ACC112 (cell line): ENCODE measurements around the gene ARHGAP32.
"Not testable (repeated sequence)": the region's sequence is repeated elsewhere in the genome, so short reads cannot be mapped to it uniquely, and the experiment has no call there.

Experiments used
- H2AFZ ChIP-seq: fragments of 200-600 bp; sonication (generic); one replicate; pipeline ENCODE4 v1.6.0; 2017; ENCODE audit warnings: antibody characterized with exemption, low read length; ENCODE audit not compliant: unreplicated experiment
- H3K27ac ChIP-seq: fragments of 200-600 bp; sonication (generic); 2 replicates; pipeline ENCODE4 v1.5.1; 2014; ENCODE audit warnings: low read depth, mild to moderate bottlenecking, antibody characterized with exemption, low read length, moderate library complexity
- H3K27me3 ChIP-seq: fragments of 200-600 bp; sonication (generic); 2 replicates; pipeline ENCODE4 v1.6.1; 2014; ENCODE audit warnings: mild to moderate bottlenecking, antibody characterized with exemption, low read length, moderate library complexity, mixed read lengths; ENCODE audit not compliant: insufficient read depth
- H3K36me3 ChIP-seq: fragments of 200-600 bp; sonication (generic); 2 replicates; pipeline ENCODE4 v1.6.1; 2016; ENCODE audit warnings: mild to moderate bottlenecking, antibody characterized with exemption, low read length, moderate library complexity, mixed read lengths; ENCODE audit not compliant: insufficient read depth
- H3K4me1 ChIP-seq: fragments of 200-600 bp; sonication (generic); one replicate; pipeline ENCODE4 v1.6.1; 2016; ENCODE audit warnings: low read length, mixed read lengths; ENCODE audit not compliant: insufficient read depth, unreplicated experiment, control insufficient read depth
- H3K4me3 ChIP-seq: fragments of 200-600 bp; sonication (generic); 2 replicates; pipeline ENCODE4 v1.5.1; 2014; ENCODE audit warnings: mild to moderate bottlenecking, low read depth, low read length
- H3K79me2 ChIP-seq: fragments of 200-600 bp; sonication (generic); one replicate; pipeline ENCODE4 v1.6.0; 2016; ENCODE audit warnings: low read length; ENCODE audit not compliant: control insufficient read depth, unreplicated experiment, insufficient read depth

ARHGAP32 gene

DNA sequence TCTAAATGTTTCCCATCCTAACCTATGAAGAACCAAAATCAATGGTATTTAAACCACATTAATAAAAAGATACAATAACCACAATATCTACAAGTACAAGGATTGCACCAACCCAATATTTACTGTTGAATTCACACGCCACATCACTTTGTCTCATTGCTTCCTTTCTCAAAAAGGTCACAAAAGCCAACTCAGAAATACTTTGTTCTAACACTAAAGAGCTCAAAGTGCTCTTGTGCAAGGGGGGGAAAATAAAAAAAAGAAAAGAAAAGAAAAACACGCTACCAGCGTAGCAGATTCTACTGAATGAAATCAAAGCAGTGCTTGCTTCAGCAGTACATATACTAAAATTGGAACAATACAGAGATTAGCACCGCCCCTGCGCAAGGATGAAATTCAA lies 10.5 kb upstream of the ARHGAP32 start:
- no peak overlapping the region for H3K4me3 ChIP-seq
- H2AFZ ChIP-seq, result no peak overlapping the region
- no peaks in the 10 kb centered on the region for H3K36me3 ChIP-seq
- H3K4me1 ChIP-seq, result peaks cover under 1% of the 10 kb centered on the region
- no peaks in the 10 kb centered on the region for H3K79me2 ChIP-seq
- H3K27ac ChIP-seq, result no peak overlapping the region
- no peaks in the 10 kb centered on the region for H3K27me3 ChIP-seq

DNA sequence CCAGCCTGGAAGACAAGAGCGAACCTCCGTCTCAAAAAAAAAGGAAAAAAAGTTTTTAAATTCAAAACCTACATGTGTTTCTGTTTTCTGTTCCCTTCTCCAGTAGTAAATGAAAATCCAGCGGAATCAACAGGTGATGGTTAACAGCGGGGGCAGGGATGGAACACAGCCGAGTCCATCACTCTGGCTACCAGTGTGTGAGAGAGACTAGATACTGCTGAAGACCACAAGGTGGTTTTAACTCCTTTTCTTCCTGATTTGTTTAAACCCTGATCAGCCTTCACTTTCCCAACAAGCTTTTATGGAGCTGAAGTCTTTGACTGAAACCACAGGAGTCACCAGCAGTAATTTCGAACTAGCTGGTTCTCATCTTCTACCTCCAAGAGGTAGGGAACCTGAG lies 3.6 kb upstream of the ARHGAP32 start:
- H3K27ac ChIP-seq, result no peak overlapping the region
- H2AFZ ChIP-seq, result no peak overlapping the region
- H3K4me3 ChIP-seq, result no peak overlapping the region
- no peaks in the 10 kb centered on the region for H3K4me1 ChIP-seq
- no peaks in the 10 kb centered on the region for H3K36me3 ChIP-seq
- H3K79me2 ChIP-seq, result peaks cover 21% of the 10 kb centered on the region
- no peaks in the 10 kb centered on the region for H3K27me3 ChIP-seq

DNA sequence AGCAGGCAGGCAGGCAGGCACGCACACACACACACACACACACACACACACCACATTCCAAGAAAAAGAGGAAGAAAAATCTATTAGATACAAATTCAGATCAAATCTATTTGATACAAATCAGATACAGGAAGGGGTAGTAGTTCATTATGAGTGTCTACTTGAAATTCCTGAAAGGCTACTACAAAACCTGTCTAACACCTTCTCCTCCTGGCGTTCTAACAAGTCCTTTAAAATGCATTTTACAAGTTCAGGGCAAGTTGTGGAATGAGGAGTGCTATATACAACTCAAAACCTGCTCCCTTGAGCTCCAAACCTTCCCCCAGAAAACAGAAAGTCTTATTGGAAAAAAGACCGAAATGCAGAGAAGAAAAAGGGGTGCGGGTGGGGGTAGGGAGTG lies 476 bp downstream of the ARHGAP32 start:
- Histone ChIP-seq H3K79me2 (peaks cover 38% of the 10 kb centered on the region), H3K27ac (no peak overlapping the region), H3K36me3 (no peaks in the 10 kb centered on the region), H3K4me1 (peaks cover 4% of the 10 kb centered on the region), H3K27me3 (no peaks in the 10 kb centered on the region), H3K4me3 (no peak overlapping the region), H2AFZ (no peak overlapping the region)

DNA sequence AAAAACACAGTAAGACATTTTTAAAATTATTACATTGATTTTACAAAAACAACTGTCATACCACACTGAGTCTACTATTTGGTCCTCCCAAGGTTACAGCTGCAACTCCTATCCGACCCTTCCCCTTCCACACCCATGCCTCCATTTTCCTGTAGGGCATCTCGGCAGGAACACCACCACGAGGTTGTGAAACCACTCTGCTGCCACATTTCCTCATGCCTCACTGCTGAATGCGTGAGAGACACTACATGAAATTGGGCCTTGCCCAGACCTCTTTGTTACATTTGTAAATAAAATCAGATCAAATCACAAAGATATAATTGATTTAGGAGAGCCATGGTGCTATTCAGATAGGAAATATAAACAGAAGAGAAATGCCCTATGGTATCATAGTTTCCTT lies 2.0 kb downstream of the ARHGAP32 start:
- peaks cover 38% of the 10 kb centered on the region for H3K79me2 ChIP-seq
- H2AFZ ChIP-seq, result no peak overlapping the region
- H3K4me1 ChIP-seq, result peaks cover 4% of the 10 kb centered on the region
- H3K27me3 ChIP-seq, result no peaks in the 10 kb centered on the region
- no peaks in the 10 kb centered on the region for H3K36me3 ChIP-seq
- no peak overlapping the region for H3K27ac ChIP-seq
- H3K4me3 ChIP-seq, result no peak overlapping the region

DNA sequence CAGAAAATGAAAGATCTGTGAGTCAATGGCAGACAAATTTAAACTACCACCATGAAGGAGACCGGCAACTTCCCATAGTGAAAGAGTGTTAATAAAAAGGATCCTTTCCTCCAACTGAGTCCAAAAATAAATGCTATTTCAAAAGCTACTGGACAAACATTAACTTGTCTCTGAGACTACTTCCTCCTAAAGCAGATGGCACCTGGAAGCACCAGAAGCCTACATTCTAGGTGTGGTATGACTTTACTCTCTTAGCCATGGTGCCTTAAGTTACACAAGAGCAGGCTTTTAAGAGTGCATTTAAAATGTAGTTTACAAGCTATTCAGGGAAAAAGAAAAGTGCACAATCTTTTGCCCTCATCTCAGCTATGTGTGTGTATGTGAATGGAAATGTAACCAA lies 2.5 kb downstream of the ARHGAP32 start:
- H2AFZ ChIP-seq, result no peak overlapping the region
- no peaks in the 10 kb centered on the region for H3K27me3 ChIP-seq
- H3K79me2 ChIP-seq, result peaks cover 38% of the 10 kb centered on the region
- H3K4me1 ChIP-seq, result peaks cover 4% of the 10 kb centered on the region
- H3K36me3 ChIP-seq, result no peaks in the 10 kb centered on the region
- H3K27ac ChIP-seq, result no peak overlapping the region
- H3K4me3 ChIP-seq, result no peak overlapping the region

DNA sequence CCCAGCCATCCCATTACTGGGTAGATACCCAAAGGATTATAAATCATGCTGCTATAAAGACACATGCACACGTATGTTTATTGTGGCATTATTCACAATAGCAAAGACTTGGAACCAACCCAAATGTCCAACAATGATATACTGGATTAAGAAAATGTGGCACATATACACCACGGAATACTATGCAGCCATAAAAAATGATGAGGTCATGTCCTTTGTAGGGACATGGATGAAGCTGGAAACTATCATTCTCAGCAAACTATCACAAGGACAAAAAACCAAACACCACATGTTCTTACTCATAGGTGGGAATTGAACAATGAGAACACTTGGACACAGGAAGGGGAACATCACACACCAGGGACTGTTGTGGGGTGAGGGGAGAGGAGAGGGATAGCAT lies 7.0 kb downstream of the ARHGAP32 start:
- not testable (repeated sequence) for H3K27me3 ChIP-seq, H3K4me1 ChIP-seq, H3K27ac ChIP-seq, H2AFZ ChIP-seq, H3K36me3 ChIP-seq, H3K4me3 ChIP-seq
- peaks cover 16% of the 10 kb centered on the region for H3K79me2 ChIP-seq

DNA sequence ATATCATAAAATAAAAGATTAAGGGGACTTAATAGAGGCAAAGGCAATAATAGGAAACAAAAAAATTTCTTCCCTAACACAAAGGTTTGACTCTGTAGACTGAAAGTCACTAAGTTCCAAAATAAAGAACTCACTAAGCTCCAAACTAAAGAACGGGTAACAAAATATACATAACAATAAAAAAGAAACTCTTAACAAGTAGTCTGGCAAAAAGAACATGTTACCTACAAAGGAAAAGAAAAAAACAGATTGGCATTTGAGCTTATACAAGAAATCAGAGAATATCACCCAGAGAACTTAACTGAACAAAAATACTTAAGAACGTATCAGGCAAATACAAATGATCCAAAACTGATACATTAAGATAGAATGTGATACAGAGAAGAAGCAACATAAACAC lies 7.5 kb downstream of the ARHGAP32 start:
- no peaks in the 10 kb centered on the region for H3K36me3 ChIP-seq
- no peak overlapping the region for H2AFZ ChIP-seq
- no peaks in the 10 kb centered on the region for H3K27me3 ChIP-seq
- no peak overlapping the region for H3K4me3 ChIP-seq
- H3K4me1 ChIP-seq, result no peaks in the 10 kb centered on the region
- H3K27ac ChIP-seq, result no peak overlapping the region
- H3K79me2 ChIP-seq, result peaks cover 11% of the 10 kb centered on the region

DNA sequence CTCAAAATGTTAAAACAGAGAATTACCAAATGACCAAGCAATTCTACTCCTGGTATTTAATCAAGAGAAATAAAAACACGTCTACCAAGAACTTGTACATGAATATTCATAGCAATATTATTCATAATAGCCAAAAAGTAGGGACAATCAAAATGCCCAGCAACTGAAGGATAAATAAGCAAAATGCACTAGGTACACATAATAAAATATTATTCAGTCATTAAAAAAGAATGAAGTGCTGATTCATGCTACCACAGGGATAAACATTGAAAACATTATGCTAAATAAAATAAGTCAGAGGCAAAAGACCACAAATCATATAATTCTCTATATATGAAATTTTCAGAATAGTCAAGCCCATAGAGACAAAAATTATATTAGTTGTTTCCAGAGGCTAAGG lies 24.8 kb downstream of the ARHGAP32 start:
- H3K27ac ChIP-seq, result no peak overlapping the region
- H3K4me3 ChIP-seq, result no peak overlapping the region
- peaks cover 6% of the 10 kb centered on the region; the same call in 1 of the 2 replicates for H3K36me3 ChIP-seq
- H3K27me3 ChIP-seq, result no peaks in the 10 kb centered on the region
- H2AFZ ChIP-seq, result no peak overlapping the region
- H3K4me1 ChIP-seq, result no peaks in the 10 kb centered on the region
- peaks cover 18% of the 10 kb centered on the region for H3K79me2 ChIP-seq

DNA sequence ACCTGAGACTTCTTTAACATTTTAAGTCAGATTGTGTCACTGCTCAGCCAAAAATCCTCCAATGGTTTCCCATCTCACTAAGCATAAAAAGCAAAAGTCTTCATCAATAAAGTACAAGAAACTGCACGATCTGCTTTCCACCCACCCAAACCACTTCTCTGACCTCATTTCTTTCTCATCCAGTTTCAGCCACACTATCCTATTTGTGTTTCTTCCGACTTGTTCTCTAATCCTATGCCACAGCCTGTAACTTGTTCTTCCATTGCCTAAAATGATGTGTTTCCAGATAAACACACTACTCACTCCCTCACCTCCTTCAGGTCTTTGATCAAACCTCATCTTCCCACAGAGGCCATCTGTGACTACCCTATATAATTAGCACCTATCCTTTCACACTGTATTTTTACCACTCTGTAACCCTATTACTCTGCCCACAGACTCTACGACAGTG lies 28.4 kb downstream of the ARHGAP32 start:
- no peaks in the 10 kb centered on the region for H3K27me3 ChIP-seq
- H3K4me3 ChIP-seq, result no peak overlapping the region
- no peak overlapping the region for H3K27ac ChIP-seq
- H3K79me2 ChIP-seq, result peaks cover 19% of the 10 kb centered on the region
- H3K36me3 ChIP-seq, result peaks cover 6% of the 10 kb centered on the region; the same call in 1 of the 2 replicates
- H2AFZ ChIP-seq, result no peak overlapping the region
- no peaks in the 10 kb centered on the region for H3K4me1 ChIP-seq

DNA sequence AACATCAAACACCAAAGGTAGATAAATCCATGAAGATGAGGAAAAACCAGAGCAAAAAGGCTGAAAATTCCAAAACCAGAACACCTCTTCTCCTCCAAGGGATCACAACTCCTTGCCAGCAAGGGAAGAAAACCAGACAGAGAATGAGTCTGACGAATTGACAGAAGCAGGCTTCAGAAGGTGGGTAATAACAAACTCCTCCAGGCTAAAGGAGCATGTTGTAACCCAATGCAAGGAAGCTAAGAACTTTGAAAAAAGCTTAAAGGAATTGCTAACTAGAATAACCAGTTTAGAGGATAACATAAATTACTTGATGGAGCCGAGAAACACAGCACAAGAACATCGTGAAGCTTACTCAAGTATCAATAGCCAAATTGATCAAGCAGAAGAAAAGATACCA lies 35.0 kb downstream of the ARHGAP32 start:
- H3K27ac ChIP-seq, H3K36me3 ChIP-seq, H3K4me3 ChIP-seq, H3K79me2 ChIP-seq, H3K27me3 ChIP-seq, H3K4me1 ChIP-seq, H2AFZ ChIP-seq: not testable (repeated sequence)

DNA sequence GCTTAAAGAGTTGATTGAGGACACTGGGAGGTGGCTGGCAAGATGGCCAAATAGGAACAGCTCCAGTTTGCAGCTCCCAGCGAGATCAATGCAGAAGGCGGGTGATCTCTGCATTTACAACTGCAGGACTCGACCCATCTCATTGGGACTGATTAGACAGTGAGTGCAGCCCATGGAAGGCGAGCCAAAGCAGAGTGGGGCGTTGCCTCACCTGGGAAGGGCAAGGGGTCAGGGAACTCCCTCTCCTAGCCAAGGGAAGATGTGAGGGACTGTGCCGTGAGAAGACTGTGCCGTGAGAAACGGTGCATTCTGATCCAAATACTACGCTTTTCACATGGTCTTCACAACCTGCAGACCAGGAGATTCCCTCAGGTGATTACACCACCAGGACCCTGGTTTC lies 36.4 kb downstream of the ARHGAP32 start:
- Histone ChIP-seq H3K27ac (no peak overlapping the region), H3K36me3 (no peaks in the 10 kb centered on the region; the same call in 1 of the 2 replicates), H3K4me1 (no peaks in the 10 kb centered on the region), H3K27me3 (no peaks in the 10 kb centered on the region), H3K79me2 (peaks cover 5% of the 10 kb centered on the region), H3K4me3 (no peak overlapping the region), H2AFZ (no peak overlapping the region)
